Hematopoietic multipotent progenitor cell treated with erythropoietin and hydrocortisone succinate and interleukin-3 and kit ligand, for 15 days (in vitro differentiated cells): ENCODE measurements around the gene AP1M2.
"Not testable (repeated sequence)": the region's sequence is repeated elsewhere in the genome, so short reads cannot be mapped to it uniquely, and the experiment has no call there.

Experiments used
- DNase-seq: peaks from one replicate; pipeline ENCODE4 v3.0.0-alpha.2; 2015; ENCODE audit warnings: low spot score

The AP1M2 gene

GRCh38 chr19:10601999-10602329, 14.9 kb upstream of the AP1M2 start:
- DNase-seq, result no peak

- DNase-seq, result no peak
Measured at GRCh38 chr19:10600149-10600548, 13.0 kb upstream of the AP1M2 start.

GRCh38 chr19:10593820-10594637, 6.9 kb upstream of the AP1M2 start:
- no peak for DNase-seq

GRCh38 chr19:10593148-10593547, 6.0 kb upstream of the AP1M2 start:
- DNase-seq, result no peak

- DNase-seq, result no peak
Measured at GRCh38 chr19:10587839-10588150, 683 bp upstream of the AP1M2 start.

- no peak for DNase-seq
Measured at GRCh38 chr19:10586396-10586795, 716 bp downstream of the AP1M2 start.

GRCh38 chr19:10583036-10583776, 3.9 kb downstream of the AP1M2 start:
- no peak for DNase-seq

GRCh38 chr19:10582091-10582490, 5.0 kb downstream of the AP1M2 start:
- DNase-seq, result no peak

- peak; percentile 94 for DNase-seq
Measured at GRCh38 chr19:10580979-10581631, 6.0 kb downstream of the AP1M2 start.

- DNase-seq, result no peak
Measured at GRCh38 chr19:10577951-10578350, 9.2 kb downstream of the AP1M2 start.

GRCh38 chr19:10575011-10575716, 11.9 kb downstream of the AP1M2 start:
- no peak for DNase-seq

GRCh38 chr19:10574462-10574861, 12.7 kb downstream of the AP1M2 start:
- DNase-seq, result no peak

- not testable (repeated sequence) for DNase-seq
Measured at GRCh38 chr19:10573793-10574192, 13.3 kb downstream of the AP1M2 start.

GRCh38 chr19:10568826-10569651, 18.1 kb downstream of the AP1M2 start, which contains the start of gene CDKN2D:
CDKN2D (minus strand) TSS chr19:10568979; CDS start chr19:10568653, 326 bp downstream.
- DNase-seq, result peak; percentile 100

- DNase-seq, result peak; percentile 34
Measured at GRCh38 chr19:10568062-10568825, 18.9 kb downstream of the AP1M2 start.

- DNase-seq, result no peak
Measured at GRCh38 chr19:10567656-10568055, 19.5 kb downstream of the AP1M2 start.

- peak; percentile 39 for DNase-seq
Measured at GRCh38 chr19:10566658-10567410, 20.3 kb downstream of the AP1M2 start.

- no peak for DNase-seq
Measured at GRCh38 chr19:10566408-10566657, 20.8 kb downstream of the AP1M2 start.

- peak; percentile 100 for DNase-seq
Measured at GRCh38 chr19:10565567-10566407, 21.3 kb downstream of the AP1M2 start, which contains the start of gene KRI1. KRI1 (minus strand) TSS chr19:10566010; CDS start chr19:10565999, 11 bp downstream.
